ENCODE data around the gene ATF6B. TPM values are rescaled to one million over a fixed set of nuclear protein-coding genes. Genes with fewer than 3 reads are reported as not detected.

ATF6B gene
- total and polyA plus RNA-seq, 2 of the 13 experiments (the other 11 are each of a cell fraction or from before 2014, with no cell fraction given): 18.1 to 44.0 TPM

DNA sequence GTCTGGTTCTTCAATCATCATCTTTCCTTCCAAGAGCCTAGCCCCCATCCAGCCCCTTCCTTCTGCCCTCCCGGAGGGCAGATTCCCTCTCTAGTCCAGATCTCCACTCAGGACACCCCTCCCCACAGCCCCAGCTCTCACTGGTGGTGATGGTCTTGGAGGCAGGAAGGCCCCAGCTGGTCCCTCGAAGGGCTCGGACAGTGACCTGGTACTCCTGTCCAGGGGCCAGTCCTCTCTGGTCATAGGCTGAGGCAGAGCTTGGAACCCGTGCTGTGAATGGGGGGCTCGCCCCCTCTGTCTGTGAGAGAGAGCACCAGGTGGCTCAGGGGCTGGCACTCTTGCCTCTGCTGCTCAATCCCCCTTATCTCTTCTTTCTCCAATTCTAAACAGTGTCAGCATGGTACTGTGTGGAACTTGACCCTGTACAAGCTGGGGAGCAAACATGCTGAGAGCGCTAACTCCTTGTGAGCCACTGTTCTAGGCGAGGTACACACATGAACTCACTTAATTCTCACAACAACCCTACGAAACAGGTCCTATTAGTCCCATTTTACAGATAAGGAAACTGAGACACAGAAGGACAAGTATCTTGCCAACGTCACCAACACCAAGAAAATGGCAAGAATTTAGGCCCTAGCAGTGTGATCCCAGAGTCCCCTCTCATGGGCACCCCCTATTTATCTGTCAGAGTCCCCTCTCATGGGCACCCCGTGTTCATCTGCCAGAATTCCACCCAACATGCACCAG is 38.8 kb downstream of the ATF6B start (continued):
- TF ChIP-seq KAT2B (IDR thresholded peaks at IDR 0.05; ENCODE audit: borderline replicate concordance, low read depth, low read length) (no peak), ELF1 (CRISPR knock-in tag; IDR thresholded peaks at IDR 0.05) (no peak), ZMYM4 (CRISPR knock-in tag; IDR thresholded peaks at IDR 0.05) (no peak), ZNF3 (CRISPR knock-in tag; IDR thresholded peaks at IDR 0.05) (no peak), MED13 (CRISPR knock-in tag; IDR thresholded peaks at IDR 0.05) (no peak), TGIF2 (CRISPR knock-in tag; IDR thresholded peaks at IDR 0.05) (no peak), HNF4G (IDR thresholded peaks at IDR 0.05; ENCODE audit: borderline replicate concordance, low read depth, low read length) (peak; percentile 39), HNF4G (CRISPR knock-in tag; IDR thresholded peaks at IDR 0.05; ENCODE audit: borderline replicate concordance, low read depth) (no peak), POGZ (CRISPR knock-in tag; IDR thresholded peaks at IDR 0.05) (no peak), TRIM24 (CRISPR knock-in tag; IDR thresholded peaks at IDR 0.05) (0 out of 2 replicates have a peak, but pooled peaks have one; percentile 21), MLLT10 (CRISPR knock-in tag; IDR thresholded peaks at IDR 0.05) (no peak), NFKB2 (CRISPR knock-in tag; IDR thresholded peaks at IDR 0.05; ENCODE audit: borderline replicate concordance) (no peak), ADNP (CRISPR knock-in tag; IDR thresholded peaks at IDR 0.05) (no peak), ZEB1 (IDR thresholded peaks at IDR 0.05; ENCODE audit: insufficient replicate concordance, low read depth) (no peak), KDM1A (CRISPR knock-in tag; IDR thresholded peaks at IDR 0.05) (peak; percentile 61; the same call in 1 of the 2 replicates), SIX1 (CRISPR knock-in tag; IDR thresholded peaks at IDR 0.05; ENCODE audit: borderline replicate concordance) (no peak), KDM4B (CRISPR knock-in tag; IDR thresholded peaks at IDR 0.05) (no peak), RFXAP (CRISPR knock-in tag; IDR thresholded peaks at IDR 0.05; ENCODE audit: borderline replicate concordance) (no peak), ZKSCAN1 (IDR thresholded peaks at IDR 0.05; ENCODE audit: low read length) (no peak), HNF4A (CRISPR knock-in tag; IDR thresholded peaks at IDR 0.05) (peak; percentile 50), ZMYM3 (CRISPR knock-in tag; IDR thresholded peaks at IDR 0.05) (peak; percentile 66; the same call in 1 of the 2 replicates)
- TF ChIP-seq, protein P1, sequence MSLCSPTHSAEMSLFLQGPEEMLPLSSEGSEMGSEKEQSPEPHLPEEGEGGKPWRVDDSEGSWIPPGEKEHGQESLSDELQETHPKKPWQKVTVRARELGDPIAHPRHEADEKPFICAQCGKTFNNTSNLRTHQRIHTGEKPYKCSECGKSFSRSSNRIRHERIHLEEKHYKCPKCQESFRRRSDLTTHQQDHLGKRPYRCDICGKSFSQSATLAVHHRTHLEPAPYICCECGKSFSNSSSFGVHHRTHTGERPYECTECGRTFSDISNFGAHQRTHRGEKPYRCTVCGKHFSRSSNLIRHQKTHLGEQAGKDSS (CRISPR knock-in tag; IDR thresholded peaks at IDR 0.05; ENCODE audit: borderline replicate concordance, low read depth): no peak
- TF ChIP-seq, protein P2, sequence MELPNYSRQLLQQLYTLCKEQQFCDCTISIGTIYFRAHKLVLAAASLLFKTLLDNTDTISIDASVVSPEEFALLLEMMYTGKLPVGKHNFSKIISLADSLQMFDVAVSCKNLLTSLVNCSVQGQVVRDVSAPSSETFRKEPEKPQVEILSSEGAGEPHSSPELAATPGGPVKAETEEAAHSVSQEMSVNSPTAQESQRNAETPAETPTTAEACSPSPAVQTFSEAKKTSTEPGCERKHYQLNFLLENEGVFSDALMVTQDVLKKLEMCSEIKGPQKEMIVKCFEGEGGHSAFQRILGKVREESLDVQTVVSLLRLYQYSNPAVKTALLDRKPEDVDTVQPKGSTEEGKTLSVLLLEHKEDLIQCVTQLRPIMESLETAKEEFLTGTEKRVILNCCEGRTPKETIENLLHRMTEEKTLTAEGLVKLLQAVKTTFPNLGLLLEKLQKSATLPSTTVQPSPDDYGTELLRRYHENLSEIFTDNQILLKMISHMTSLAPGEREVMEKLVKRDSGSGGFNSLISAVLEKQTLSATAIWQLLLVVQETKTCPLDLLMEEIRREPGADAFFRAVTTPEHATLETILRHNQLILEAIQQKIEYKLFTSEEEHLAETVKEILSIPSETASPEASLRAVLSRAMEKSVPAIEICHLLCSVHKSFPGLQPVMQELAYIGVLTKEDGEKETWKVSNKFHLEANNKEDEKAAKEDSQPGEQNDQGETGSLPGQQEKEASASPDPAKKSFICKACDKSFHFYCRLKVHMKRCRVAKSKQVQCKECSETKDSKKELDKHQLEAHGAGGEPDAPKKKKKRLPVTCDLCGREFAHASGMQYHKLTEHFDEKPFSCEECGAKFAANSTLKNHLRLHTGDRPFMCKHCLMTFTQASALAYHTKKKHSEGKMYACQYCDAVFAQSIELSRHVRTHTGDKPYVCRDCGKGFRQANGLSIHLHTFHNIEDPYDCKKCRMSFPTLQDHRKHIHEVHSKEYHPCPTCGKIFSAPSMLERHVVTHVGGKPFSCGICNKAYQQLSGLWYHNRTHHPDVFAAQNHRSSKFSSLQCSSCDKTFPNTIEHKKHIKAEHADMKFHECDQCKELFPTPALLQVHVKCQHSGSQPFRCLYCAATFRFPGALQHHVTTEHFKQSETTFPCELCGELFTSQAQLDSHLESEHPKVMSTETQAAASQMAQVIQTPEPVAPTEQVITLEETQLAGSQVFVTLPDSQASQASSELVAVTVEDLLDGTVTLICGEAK (IDR thresholded peaks at IDR 0.05): no peak
- TF ChIP-seq, protein P2 (CRISPR knock-in tag; IDR thresholded peaks at IDR 0.05): no peak

Data from HepG2 (cell line).